GM12873 (cell line): ENCODE data around the gene GOLT1B.

Experiments
- CTCF ChIP-seq: IDR thresholded peaks from 2 replicates; pipeline ENCODE4 v1.5.1; 2012; ENCODE audit warnings: low read depth, mild to moderate bottlenecking, moderate library complexity, low read length, control low read depth; ENCODE audit not compliant: insufficient read depth; ENCODE audit errors: missing control alignments

The GOLT1B gene

GRCh38 chr12:21552635-21553328, 51.2 kb downstream of the GOLT1B start:
- no peak for TF ChIP-seq CTCF

DNA sequence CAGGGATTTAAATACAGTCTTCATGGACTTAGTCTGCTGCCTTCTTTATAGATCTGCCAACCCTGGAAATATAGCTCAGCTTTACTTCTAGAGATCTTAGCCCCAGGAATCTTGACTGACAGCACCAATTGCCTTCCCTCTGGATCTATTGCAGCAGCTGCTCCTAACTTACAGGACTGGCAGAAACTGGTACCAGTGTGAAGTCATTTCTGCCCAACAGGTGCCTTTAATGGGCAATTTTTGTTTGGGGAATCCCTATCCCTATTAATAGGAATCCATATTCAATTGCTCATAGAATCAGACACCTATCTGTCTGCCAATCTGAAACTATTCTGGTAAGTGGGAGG, 51.7 kb downstream of the GOLT1B start:
- no peak for TF ChIP-seq CTCF

GRCh38 chr12:21558100-21558679, 56.6 kb downstream of the GOLT1B start:
- no peak for TF ChIP-seq CTCF

DNA sequence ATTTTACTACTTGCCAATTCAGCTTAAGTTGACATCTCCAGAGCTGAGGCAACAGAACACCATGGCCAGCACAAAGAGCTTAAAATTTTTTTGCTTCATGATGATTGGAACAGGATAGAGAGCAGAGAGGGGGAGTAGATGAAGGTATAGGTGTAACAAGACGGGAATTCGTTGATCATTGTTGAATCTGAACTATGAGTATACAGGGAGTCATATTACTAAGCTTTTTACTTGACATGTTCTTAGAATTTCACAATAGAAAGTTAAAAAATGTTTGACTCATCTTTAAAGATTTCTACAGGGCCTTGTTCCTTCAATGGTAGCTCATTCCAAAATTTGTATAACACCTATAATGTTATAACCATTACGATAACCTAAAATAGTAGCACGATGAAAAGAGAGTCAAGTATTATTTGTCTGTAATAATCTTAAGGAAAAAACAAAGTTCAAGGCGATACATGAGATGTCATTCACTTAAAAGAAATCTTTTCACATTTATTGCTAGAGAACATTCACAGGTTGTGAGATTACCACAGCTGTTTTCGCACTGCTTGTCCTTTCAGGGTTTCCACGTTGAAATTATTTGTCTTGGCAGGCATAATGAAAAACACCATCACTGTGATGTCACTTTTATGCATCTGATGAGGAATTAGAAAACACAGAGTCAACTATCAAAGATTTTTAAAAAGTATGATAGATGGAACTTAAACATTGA, 58.4 kb downstream of the GOLT1B start:
- no peak for TF ChIP-seq CTCF

DNA sequence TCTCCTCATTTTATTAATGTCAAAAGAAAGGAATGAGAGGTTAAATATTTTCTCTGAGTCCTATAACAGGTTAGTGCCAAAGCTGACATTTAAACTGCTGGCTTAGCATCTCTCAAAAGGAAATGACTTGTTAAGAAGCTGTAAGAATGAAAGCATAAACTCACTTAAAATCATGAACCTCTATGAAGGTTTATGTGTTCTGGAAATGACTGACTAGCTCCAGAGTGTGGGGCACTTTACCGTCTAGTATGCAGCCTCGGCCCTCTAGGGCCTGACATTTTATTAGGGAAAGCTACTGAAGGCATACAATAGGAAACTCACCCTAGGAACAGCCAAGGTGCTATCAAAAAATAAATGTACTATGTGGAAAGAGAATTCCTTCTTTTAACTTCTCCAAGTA, 59.6 kb downstream of the GOLT1B start:
- no peak for TF ChIP-seq CTCF

DNA sequence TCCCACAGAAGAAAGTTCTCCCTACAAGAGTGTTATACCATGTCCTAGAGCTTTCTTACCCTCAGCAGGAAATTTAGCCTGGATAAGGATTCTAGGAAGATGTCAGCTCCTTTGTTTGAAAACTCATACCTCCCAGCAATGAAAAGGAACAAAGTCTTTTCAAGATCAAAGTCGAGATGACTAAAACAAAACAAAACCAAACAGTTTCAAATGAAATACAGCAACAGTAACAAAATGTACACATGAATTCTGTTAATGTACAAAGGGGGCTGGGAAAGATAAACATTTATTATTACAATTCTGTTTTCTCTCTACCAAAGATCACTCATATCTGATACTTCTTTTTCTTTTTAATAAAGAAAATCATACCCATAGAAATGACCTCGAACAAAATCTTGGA, 61.3 kb downstream of the GOLT1B start:
- TF ChIP-seq CTCF: no peak

- TF ChIP-seq CTCF: no peak
Observed at GRCh38 chr12:21566223-21566906, 64.8 kb downstream of the GOLT1B start.
